Measurements from ENCODE around the gene CRACDL.

DNA sequence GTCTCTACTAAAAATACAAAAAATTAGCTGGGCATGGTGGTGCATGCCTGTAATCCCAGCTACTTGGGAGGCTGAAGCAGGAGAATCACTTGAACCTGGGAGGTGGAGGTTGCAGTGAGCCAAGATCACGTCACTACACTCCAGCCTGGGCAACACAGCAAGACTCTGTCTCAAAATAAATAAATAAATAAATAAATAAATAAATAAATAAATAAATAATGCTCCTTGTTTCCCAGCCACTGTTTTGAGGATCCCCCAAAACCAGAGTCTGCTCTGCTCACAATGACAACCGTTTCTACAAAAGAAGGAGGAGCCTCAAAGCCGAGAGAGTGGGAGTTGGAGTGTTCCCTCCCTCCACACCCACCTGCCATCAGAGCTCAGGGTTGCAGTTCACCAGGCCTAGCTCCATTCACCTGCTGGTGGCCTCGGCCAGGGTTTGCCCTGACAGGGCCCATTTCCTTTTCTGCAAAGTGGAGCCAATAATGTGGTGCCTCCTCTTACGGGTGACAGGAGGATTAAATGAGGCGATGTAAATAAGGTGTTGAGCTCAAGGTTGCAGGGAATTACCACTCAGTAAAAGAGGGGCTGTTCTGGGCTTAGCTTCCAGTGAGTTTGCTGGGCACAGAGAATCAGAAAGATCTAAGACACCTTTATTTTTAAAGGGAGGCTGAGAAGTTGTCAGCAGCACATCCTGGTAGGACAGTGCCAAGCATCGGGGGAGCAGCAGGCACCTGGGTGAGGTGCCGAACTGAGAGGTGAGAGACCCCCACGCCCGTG, 25.5 kb downstream of the CRACDL start:
- TF ChIP-seq CTCF (IDR thresholded peaks at IDR 0.05) (no peak), POLR2A (IDR thresholded peaks at IDR 0.05) (no peak)
